ENCODE data around the gene NCK2. TPM values are rescaled to one million over a fixed set of nuclear protein-coding genes. Genes with fewer than 3 reads are reported as not detected.

Gene NCK2
- polyA plus RNA-seq, 4 donors, result 59.6 to 124 (median 84.3) TPM

DNA sequence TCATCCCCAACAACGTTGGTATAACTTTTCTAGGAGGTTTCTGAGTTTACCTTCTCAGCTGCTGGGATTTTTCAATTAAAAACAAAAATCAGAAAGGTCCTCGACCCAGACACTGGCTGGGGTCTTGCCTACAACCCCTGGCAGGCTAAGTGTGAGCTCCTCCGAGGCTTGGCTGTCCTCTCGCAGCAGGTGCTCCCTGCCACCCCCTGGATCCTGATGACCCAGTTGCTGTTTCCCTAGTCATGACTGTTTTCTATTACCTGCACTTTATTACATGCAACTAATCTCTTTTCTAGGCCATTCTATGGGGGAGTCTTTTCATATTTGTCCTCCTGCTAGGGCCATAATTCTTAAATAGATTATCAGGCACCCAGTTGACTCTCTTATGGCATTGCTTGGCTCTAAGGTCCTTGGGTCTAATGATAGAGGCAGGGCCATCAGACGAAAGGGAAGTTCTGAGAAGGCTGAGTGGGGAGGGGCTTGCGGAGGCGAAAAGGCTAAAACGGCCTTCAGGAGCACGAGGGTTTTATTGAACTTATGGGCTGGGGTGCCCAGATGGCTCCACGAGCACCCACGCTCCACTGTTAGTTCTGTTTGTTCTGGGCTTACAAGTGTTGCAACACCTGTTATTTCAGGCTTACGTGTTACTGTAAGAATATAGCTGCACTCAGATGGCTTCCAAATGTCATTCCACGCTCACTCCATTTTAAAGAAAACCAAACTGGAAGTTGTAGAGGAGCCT, 166.0 kb downstream of the NCK2 start:
- no peak overlapping the region for H3K4me3 ChIP-seq (ENCODE audit: low read depth in 1 of 3, low read length in 3 of 3)
- H3K4me1 ChIP-seq (ENCODE audit: control insufficient read depth in 3 of 3, insufficient read depth in 2 of 3, low read depth in 1 of 3, low read length in 2 of 3), result no peaks in the 10 kb centered on the region
- no peaks in the 10 kb centered on the region for H3K27me3 ChIP-seq (ENCODE audit: control insufficient read depth in 3 of 3, insufficient read depth in 3 of 3, low read length in 3 of 3)
- DNase-seq (peak in 1 of 2 donors; percentile 63), FAIRE-seq (no peak)
- H3K27ac ChIP-seq (ENCODE audit: low read depth in 1 of 3, low read length in 2 of 3), result peak overlapping the region in 1 of 3 donors; percentile 15
- WGBS, 3 donors, result 76 to 83% (median 78%) methylated on average over 13 of the region's 13 CpGs
- no peaks in the 10 kb centered on the region for H3K36me3 ChIP-seq (ENCODE audit: control insufficient read depth in 3 of 3, insufficient read depth in 2 of 3, low read depth in 1 of 3, low read length in 3 of 3)
- H3K9me3 ChIP-seq (ENCODE audit: control insufficient read depth in 2 of 2, insufficient read depth in 1 of 2, low read depth in 1 of 2, low read length in 1 of 2), result peaks cover 0 to 22% of the 10 kb centered on the region in 2 donors

DNA sequence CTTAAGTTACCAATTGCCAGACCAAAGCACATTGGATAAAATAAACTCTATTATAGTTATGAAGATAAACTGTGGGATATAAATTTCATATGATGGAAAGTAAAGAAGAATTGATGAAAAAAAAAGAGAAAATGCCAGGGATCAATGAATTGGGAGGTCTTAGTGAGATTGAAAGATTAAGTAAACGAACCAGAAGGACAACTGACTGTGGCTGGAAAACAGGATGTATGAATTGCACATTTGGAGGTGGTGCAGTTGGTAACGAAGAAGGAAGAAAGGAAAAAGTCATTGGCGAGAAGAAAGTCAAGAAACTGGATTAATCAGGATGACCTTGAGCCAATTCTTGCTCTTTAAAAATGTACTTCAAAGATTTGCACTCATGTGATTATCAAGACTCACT, 166.7 kb downstream of the NCK2 start:
- FAIRE-seq, result no peak
- no peaks in the 10 kb centered on the region for H3K27me3 ChIP-seq (ENCODE audit: control insufficient read depth in 3 of 3, insufficient read depth in 3 of 3, low read length in 3 of 3)
- WGBS, 3 donors, result 84 to 88% (median 84%) methylated on average over 3 of the region's 3 CpGs
- no peaks in the 10 kb centered on the region for H3K4me1 ChIP-seq (ENCODE audit: control insufficient read depth in 3 of 3, insufficient read depth in 2 of 3, low read depth in 1 of 3, low read length in 2 of 3)
- H3K36me3 ChIP-seq (ENCODE audit: control insufficient read depth in 3 of 3, insufficient read depth in 2 of 3, low read depth in 1 of 3, low read length in 3 of 3), result no peaks in the 10 kb centered on the region
- no peak for DNase-seq
- no peak overlapping the region for H3K27ac ChIP-seq (ENCODE audit: low read depth in 1 of 3, low read length in 2 of 3)
- H3K4me3 ChIP-seq (ENCODE audit: low read depth in 1 of 3, low read length in 3 of 3), result no peak overlapping the region
- H3K9me3 ChIP-seq (ENCODE audit: control insufficient read depth in 2 of 2, insufficient read depth in 1 of 2, low read depth in 1 of 2, low read length in 1 of 2), result peaks cover 0 to 25% of the 10 kb centered on the region in 2 donors

DNA sequence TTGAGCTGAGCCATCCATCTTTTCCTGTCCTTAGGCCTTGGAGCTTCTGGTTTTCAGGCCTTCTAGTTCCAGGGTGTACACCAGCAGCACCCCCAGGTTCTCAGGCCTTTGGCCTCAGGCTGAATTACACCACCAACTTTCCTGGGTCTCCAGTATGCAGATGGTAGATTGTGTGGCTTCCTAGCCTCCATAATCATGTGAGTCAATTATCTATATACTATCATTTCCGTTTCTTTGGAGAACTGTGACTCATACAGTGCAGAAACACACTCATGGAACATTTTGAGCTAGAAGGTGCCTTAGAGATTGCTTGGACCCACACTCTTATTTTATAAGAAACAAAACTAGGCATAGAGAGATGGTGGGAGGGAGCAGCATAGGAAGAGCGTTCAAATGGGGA, 167.4 kb downstream of the NCK2 start:
- no peak overlapping the region for H3K4me3 ChIP-seq (ENCODE audit: low read depth in 1 of 3, low read length in 3 of 3)
- H3K27ac ChIP-seq (ENCODE audit: low read depth in 1 of 3, low read length in 2 of 3), result no peak overlapping the region
- H3K4me1 ChIP-seq (ENCODE audit: control insufficient read depth in 3 of 3, insufficient read depth in 2 of 3, low read depth in 1 of 3, low read length in 2 of 3), result no peaks in the 10 kb centered on the region
- H3K9me3 ChIP-seq (ENCODE audit: control insufficient read depth in 2 of 2, insufficient read depth in 1 of 2, low read depth in 1 of 2, low read length in 1 of 2), result peaks cover 0 to 25% of the 10 kb centered on the region in 2 donors
- no peak for FAIRE-seq
- WGBS, 3 donors, result 73 to 80% (median 79%) methylated on average over 2 of the region's 2 CpGs
- no peaks in the 10 kb centered on the region for H3K27me3 ChIP-seq (ENCODE audit: control insufficient read depth in 3 of 3, insufficient read depth in 3 of 3, low read length in 3 of 3)
- DNase-seq, result no peak
- no peaks in the 10 kb centered on the region for H3K36me3 ChIP-seq (ENCODE audit: control insufficient read depth in 3 of 3, insufficient read depth in 2 of 3, low read depth in 1 of 3, low read length in 3 of 3)

DNA sequence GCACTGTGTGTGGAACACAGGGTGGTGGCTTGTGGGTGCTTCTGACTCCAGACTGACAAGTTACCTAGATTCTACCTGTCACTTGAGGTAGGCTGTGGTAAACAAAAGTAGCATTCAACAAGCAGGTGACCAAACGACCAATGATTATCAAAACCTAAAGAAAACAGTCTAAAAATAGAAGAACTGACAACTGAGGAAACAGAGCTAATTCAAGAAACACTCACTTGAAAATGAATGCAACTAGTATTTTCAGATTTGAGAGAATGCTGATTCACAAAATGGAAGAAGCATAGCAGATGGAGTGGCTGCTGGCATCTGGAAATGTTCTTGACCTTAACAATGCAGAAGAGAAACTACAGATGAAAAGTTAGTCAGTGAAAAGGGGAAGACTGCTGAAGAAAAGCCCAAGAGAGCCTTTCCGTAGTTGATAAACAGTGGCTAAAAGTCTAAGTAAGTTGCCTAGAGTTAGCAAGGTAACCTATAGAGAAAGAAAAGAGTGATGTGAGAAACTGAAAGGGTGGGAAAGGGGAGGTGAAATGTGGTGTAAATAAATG, 170.4 kb downstream of the NCK2 start:
- H3K9me3 ChIP-seq (ENCODE audit: control insufficient read depth in 2 of 2, insufficient read depth in 1 of 2, low read depth in 1 of 2, low read length in 1 of 2), result peaks cover 0 to 25% of the 10 kb centered on the region in 2 donors
- H3K27me3 ChIP-seq (ENCODE audit: control insufficient read depth in 3 of 3, insufficient read depth in 3 of 3, low read length in 3 of 3), result no peaks in the 10 kb centered on the region
- no peak for FAIRE-seq
- no peak for DNase-seq
- H3K27ac ChIP-seq (ENCODE audit: low read depth in 1 of 3, low read length in 2 of 3), result no peak overlapping the region
- H3K36me3 ChIP-seq (ENCODE audit: control insufficient read depth in 3 of 3, insufficient read depth in 2 of 3, low read depth in 1 of 3, low read length in 3 of 3), result no peaks in the 10 kb centered on the region
- 77 to 91% (median 88%) methylated on average over 2 of the region's 2 CpGs for WGBS, 3 donors
- peaks cover 0 to 4% (median 4%) of the 10 kb centered on the region in 3 donors for H3K4me1 ChIP-seq (ENCODE audit: control insufficient read depth in 3 of 3, insufficient read depth in 2 of 3, low read depth in 1 of 3, low read length in 2 of 3)
- no peak overlapping the region for H3K4me3 ChIP-seq (ENCODE audit: low read depth in 1 of 3, low read length in 3 of 3)

DNA sequence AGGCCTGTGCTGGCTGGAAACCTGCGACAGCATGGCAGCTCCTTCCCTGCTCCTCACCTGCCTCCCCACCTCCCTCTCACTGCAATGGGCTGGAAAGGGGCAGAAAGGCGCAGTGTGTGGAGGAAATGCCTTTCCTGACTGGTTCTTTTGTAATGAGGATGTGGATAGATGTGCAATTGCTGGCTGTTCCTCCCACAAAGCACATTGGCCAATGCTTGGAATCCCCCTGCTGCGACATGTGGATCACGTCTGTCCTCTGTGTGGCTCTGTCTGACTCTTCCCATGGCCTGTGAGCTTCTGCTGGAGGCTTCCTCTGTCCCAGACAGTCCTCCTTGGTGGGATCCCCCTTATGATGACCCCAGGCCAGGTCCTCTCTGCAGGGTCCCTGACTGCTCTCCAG, 172.5 kb downstream of the NCK2 start:
- 89 to 96% (median 90%) methylated on average over 4 of the region's 4 CpGs for WGBS, 3 donors
- H3K27ac ChIP-seq (ENCODE audit: low read depth in 1 of 3, low read length in 2 of 3), result no peak overlapping the region
- H3K36me3 ChIP-seq (ENCODE audit: control insufficient read depth in 3 of 3, insufficient read depth in 2 of 3, low read depth in 1 of 3, low read length in 3 of 3), result no peaks in the 10 kb centered on the region
- DNase-seq, result no peak
- H3K27me3 ChIP-seq (ENCODE audit: control insufficient read depth in 3 of 3, insufficient read depth in 3 of 3, low read length in 3 of 3), result no peaks in the 10 kb centered on the region
- FAIRE-seq, result no peak
- H3K4me3 ChIP-seq (ENCODE audit: low read depth in 1 of 3, low read length in 3 of 3), result no peak overlapping the region
- peaks cover 0 to 33% of the 10 kb centered on the region in 2 donors for H3K9me3 ChIP-seq (ENCODE audit: control insufficient read depth in 2 of 2, insufficient read depth in 1 of 2, low read depth in 1 of 2, low read length in 1 of 2)
- H3K4me1 ChIP-seq (ENCODE audit: control insufficient read depth in 3 of 3, insufficient read depth in 2 of 3, low read depth in 1 of 3, low read length in 2 of 3), result peaks cover 0 to 4% (median 4%) of the 10 kb centered on the region in 3 donors

DNA sequence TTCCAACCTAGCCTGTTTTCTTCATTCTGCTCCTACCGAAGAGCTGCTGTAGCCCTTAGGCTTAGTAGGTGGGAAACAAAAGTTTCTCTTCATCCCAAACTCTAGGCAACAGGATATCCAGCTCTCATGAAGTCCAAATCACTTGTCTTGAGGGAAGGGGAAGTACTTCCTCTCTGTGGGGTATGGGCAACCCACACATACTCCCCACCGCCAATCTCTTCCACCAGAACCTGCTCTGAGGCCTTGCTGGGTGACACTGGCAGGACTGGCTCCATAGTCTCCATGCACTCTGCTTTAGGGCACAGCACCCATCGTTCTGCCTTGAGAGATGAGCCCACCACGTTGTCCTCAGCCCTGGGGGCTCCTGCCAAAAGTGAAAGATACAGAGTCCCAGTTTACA, 173.0 kb downstream of the NCK2 start:
- FAIRE-seq (no peak), DNase-seq (no peak)
- 81 to 87% (median 84%) methylated on average over 4 of the region's 4 CpGs for WGBS, 3 donors
- no peak overlapping the region for H3K27ac ChIP-seq (ENCODE audit: low read depth in 1 of 3, low read length in 2 of 3)
- no peaks in the 10 kb centered on the region for H3K27me3 ChIP-seq (ENCODE audit: control insufficient read depth in 3 of 3, insufficient read depth in 3 of 3, low read length in 3 of 3)
- H3K4me1 ChIP-seq (ENCODE audit: control insufficient read depth in 3 of 3, insufficient read depth in 2 of 3, low read depth in 1 of 3, low read length in 2 of 3), result peaks cover 0 to 4% (median 4%) of the 10 kb centered on the region in 3 donors
- H3K9me3 ChIP-seq (ENCODE audit: control insufficient read depth in 2 of 2, insufficient read depth in 1 of 2, low read depth in 1 of 2, low read length in 1 of 2), result peaks cover 0 to 34% of the 10 kb centered on the region in 2 donors
- H3K36me3 ChIP-seq (ENCODE audit: control insufficient read depth in 3 of 3, insufficient read depth in 2 of 3, low read depth in 1 of 3, low read length in 3 of 3), result no peaks in the 10 kb centered on the region
- H3K4me3 ChIP-seq (ENCODE audit: low read depth in 1 of 3, low read length in 3 of 3), result no peak overlapping the region

DNA sequence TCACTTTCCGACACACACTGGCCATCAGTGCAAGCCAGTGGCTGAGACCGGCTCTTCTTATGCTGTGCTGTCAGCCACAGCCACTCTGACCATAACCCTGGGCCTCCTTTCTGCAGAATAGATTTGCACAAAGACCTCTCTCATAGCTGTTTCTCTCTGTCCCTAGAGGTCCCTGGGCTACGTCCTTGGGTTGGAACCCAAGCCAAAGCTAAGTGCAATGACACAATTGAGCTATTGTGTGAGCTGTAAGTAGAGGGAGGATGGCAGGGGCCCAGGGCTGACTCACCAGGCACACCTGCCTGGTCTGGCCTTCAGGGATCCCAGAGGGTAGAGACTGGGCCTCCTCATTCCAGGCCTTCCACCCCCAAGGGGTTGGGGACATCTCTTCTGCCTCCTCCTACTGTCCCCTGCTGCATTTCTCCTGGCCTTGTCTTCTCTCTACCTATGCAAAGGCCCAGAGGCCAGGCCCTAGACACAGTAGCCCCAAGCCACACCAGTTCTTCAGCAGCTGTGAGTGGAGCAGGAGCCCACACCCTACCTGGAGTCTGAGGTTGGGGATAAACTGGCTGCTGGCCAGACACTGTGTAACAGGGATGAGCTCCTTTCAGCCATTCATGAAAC, 174.6 kb downstream of the NCK2 start:
- Histone ChIP-seq H3K27me3 (ENCODE audit: control insufficient read depth in 3 of 3, insufficient read depth in 3 of 3, low read length in 3 of 3) (no peaks in the 10 kb centered on the region), H3K4me1 (ENCODE audit: control insufficient read depth in 3 of 3, insufficient read depth in 2 of 3, low read depth in 1 of 3, low read length in 2 of 3) (peaks cover 0 to 4% (median 4%) of the 10 kb centered on the region in 3 donors), H3K27ac (ENCODE audit: low read depth in 1 of 3, low read length in 2 of 3) (peak overlapping the region in 1 of 3 donors; percentile 23), H3K4me3 (ENCODE audit: low read depth in 1 of 3, low read length in 3 of 3) (no peak overlapping the region), H3K36me3 (ENCODE audit: control insufficient read depth in 3 of 3, insufficient read depth in 2 of 3, low read depth in 1 of 3, low read length in 3 of 3) (no peaks in the 10 kb centered on the region), H3K9me3 (ENCODE audit: control insufficient read depth in 2 of 2, insufficient read depth in 1 of 2, low read depth in 1 of 2, low read length in 1 of 2) (peaks cover 0 to 22% of the 10 kb centered on the region in 2 donors)
- no peak for FAIRE-seq
- WGBS, 3 donors, result 19 to 64% (median 57%) methylated on average over 3 of the region's 3 CpGs
- DNase-seq, result peak; percentile 29 to 33

DNA sequence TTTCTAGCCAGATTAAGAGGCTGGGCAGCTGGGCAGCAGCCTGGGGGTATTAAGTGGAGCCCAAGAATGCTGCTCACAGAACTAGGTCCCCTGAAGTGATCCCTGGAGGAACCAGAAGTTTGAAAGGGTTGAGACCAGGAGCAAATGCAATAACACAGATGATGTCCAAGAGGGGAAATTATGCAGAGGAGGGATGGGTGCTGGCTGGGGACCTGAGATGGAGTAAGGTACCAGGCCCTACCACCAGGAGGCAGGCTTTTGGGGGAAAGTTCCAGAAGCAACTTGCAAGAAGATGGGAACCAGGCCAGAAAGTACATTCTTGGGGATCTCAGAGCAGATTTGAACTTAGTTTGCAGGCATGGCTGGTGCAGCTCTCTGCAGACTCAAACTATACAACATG, 175.1 kb downstream of the NCK2 start:
- H3K4me3 ChIP-seq (ENCODE audit: low read depth in 1 of 3, low read length in 3 of 3), result no peak overlapping the region
- peaks cover 0 to 18% of the 10 kb centered on the region in 2 donors for H3K9me3 ChIP-seq (ENCODE audit: control insufficient read depth in 2 of 2, insufficient read depth in 1 of 2, low read depth in 1 of 2, low read length in 1 of 2)
- H3K27ac ChIP-seq (ENCODE audit: low read depth in 1 of 3, low read length in 2 of 3), result no peak overlapping the region
- no peaks in the 10 kb centered on the region for H3K36me3 ChIP-seq (ENCODE audit: control insufficient read depth in 3 of 3, insufficient read depth in 2 of 3, low read depth in 1 of 3, low read length in 3 of 3)
- peaks cover 0 to 4% (median 4%) of the 10 kb centered on the region in 3 donors for H3K4me1 ChIP-seq (ENCODE audit: control insufficient read depth in 3 of 3, insufficient read depth in 2 of 3, low read depth in 1 of 3, low read length in 2 of 3)
- FAIRE-seq, result no peak
- DNase-seq, result peak; percentile 35 to 42
- H3K27me3 ChIP-seq (ENCODE audit: control insufficient read depth in 3 of 3, insufficient read depth in 3 of 3, low read length in 3 of 3), result no peaks in the 10 kb centered on the region

Data from small intestine (tissue), 7 donors.